Fibroblast of mammary gland (primary cell): ENCODE results near the gene HIVEP3.

Experiments used
- DNase-seq: peaks from one replicate; pipeline ENCODE4 v3.0.0-alpha.2; 2010; ENCODE audit warnings: low read depth
- H3K4me3 ChIP-seq: 2 replicates; pipeline ENCODE4 v1.5.1; 2011; ENCODE audit warnings: low read depth, mild to moderate bottlenecking, low read length, moderate library complexity; ENCODE audit not compliant: control insufficient read depth
- TF ChIP-seq, protein P1 (sequence below): conservative IDR thresholded peaks from 2 replicates; pipeline ENCODE4 v1.5.1; 2011; ENCODE audit warnings: low read depth, low read length, inconsistent platforms; ENCODE audit not compliant: control insufficient read depth, insufficient read depth

The HIVEP3 gene

DNA sequence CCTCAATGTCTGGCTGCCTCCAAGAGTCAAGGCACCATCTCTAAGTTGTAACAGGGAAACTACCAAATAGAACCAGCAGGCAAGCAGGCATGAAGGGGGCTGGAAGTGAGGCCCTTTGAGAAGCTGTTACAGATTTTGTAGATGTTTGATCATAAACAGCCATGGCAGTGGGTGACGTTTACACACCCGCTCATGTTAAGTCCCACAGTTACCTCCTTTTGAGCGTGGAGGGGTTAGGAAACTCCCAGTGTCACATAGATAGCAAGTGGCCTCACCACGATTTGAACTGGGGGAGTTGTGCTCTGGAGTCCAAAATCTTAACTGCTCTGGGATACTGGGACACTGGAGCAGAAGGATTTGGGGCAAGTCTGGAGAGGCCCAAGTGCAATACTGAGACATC is 192.4 kb downstream of the HIVEP3 start:
- TF ChIP-seq, protein P1, sequence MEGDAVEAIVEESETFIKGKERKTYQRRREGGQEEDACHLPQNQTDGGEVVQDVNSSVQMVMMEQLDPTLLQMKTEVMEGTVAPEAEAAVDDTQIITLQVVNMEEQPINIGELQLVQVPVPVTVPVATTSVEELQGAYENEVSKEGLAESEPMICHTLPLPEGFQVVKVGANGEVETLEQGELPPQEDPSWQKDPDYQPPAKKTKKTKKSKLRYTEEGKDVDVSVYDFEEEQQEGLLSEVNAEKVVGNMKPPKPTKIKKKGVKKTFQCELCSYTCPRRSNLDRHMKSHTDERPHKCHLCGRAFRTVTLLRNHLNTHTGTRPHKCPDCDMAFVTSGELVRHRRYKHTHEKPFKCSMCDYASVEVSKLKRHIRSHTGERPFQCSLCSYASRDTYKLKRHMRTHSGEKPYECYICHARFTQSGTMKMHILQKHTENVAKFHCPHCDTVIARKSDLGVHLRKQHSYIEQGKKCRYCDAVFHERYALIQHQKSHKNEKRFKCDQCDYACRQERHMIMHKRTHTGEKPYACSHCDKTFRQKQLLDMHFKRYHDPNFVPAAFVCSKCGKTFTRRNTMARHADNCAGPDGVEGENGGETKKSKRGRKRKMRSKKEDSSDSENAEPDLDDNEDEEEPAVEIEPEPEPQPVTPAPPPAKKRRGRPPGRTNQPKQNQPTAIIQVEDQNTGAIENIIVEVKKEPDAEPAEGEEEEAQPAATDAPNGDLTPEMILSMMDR: no peak
- DNase-seq: no peak
- H3K4me3 ChIP-seq: no peak overlapping the region

DNA sequence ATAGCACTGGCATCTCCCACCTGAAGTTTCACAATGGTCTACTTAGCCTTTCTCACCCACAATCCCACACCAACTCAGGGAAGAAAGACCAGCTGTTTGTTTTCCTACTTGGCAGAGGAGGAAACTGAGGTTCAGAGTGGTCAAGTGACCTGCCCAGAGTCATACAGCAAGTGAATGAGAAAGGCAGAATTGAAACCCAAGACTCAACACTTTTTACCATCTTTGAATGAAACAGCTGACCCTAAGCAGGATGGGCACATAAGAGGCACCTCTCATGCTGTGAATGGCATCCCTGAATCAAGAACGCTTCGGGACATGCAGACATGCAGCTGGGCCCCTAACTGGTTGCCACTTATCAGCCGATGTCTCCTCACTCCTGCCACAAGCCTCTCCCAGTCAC is 193.8 kb downstream of the HIVEP3 start:
- H3K4me3 ChIP-seq: no peak overlapping the region
- DNase-seq: no peak
- TF ChIP-seq, protein P1: no peak

DNA sequence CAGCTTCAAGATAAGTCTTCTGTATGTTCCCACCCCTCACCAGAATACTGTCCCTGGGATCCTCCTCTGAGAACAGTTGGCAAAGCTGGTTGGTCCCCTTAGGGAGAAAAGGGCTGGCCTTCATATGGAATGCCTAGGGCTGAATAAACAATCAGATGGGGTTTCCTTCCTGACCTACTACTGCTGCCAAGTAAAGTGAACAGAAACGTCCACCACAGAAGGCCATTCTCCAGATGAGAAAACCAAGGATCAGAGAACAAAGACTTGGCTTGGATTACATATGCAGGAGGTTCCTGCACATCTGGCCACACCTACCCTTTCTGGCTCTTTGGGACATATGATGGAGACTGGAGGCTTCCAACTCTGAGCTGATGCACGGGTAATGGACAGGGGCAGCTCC is 194.5 kb downstream of the HIVEP3 start:
- H3K4me3 ChIP-seq: no peak overlapping the region
- TF ChIP-seq, protein P1: no peak

DNA sequence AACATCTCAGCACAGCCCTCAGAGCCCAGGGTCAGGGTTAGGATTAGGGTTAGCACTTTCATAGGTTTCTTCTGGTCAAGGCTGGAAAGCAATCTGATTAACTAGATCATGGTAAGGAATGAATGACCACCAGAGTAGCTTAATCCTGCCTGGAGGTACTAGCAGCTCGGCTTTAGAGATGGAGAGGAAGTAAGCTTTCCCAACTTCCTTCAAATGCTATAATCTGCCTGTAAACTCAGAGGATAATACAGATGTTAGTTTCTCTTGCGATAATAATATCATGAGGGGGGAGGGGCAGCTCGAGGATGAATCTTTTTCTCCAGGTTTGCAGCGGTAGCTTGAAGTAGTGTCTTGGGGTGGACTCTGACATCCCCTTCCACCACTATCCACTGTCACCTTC is 194.9 kb downstream of the HIVEP3 start:
- DNase-seq: no peak
- H3K4me3 ChIP-seq: no peak overlapping the region
- TF ChIP-seq, protein P1: no peak

More for the DNA sequence above, 194.5 kb downstream of the HIVEP3 start:
- no peak for DNase-seq

DNA sequence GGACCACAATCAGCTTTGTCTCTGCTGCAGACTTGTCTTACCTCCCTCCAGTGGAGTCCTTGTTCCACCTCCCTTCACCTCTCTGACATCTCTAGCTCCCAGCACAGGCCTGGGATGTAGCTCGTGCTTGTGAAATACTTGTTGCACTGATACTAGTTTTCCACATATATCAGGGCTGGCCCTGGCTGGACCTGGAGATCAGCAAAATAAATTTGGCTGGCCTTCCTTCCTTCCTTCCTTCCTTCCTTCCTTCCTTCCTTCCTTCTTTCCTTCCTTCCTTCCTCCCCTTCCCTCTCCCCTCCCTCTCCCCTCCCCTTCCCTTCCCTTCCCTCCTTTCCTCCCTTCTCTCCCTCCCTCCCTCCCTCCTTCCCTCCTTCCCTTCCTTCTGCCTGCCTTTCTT is 196.5 kb downstream of the HIVEP3 start:
- TF ChIP-seq, protein P1: no peak
- DNase-seq: no peak
- no peak overlapping the region for H3K4me3 ChIP-seq

DNA sequence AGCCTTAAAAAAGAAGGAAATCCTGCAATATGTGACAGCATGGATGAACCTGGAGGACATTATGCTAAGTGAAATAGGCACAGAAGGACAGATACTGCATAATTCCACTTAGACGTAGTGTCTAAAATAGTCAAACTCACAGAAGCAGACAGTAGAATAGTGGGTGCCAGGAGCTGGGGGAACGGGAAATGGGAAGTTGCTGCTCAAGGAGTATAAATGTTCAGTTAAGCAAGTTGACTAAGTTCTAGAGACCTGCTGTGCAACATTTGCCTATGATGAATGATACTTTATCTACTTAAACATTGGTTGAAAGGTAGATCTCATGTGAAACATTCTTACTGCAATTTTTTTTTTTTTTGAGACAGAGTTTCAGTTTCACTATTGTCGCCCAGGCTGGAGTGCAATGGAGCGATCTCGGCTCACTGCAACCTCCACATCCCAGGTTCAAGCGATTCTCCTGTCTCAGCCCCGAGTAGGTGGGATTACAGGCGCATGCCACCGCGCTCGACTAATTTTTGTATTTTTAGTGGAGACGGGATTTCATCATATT is 197.8 kb downstream of the HIVEP3 start:
- H3K4me3 ChIP-seq: no peak overlapping the region
- TF ChIP-seq, protein P1: no peak
- no peak for DNase-seq

DNA sequence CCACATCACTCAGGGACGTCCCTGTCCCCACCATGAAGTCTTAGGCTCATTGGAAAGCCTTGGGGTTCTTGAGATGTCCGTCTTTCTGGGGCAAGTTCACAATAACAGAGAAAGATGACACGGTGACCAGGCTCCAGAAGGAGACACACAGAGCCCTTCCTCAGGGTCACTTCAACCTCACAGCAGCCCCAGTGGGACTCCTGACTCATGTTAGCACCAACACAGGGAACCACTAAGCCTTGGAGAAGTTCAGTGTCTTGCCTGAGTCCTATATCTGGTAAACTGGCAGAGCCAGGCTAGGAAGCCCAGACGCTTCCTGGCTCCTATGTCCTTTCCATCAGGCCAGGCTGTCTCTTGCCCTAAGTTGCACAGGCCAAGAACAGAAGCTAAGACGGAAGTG is 199.1 kb downstream of the HIVEP3 start:
- no peak for DNase-seq
- TF ChIP-seq, protein P1: no peak
- H3K4me3 ChIP-seq: no peak overlapping the region
